Upper lobe of right lung (tissue), 1 donor: Measurements from ENCODE around the gene SERINC5. TPM values are rescaled to one million over a fixed set of nuclear protein-coding genes. Genes with fewer than 3 reads are reported as not detected.

Experiments
- ATAC-seq: fragments of 200-7000 bp; cut with Tn5 transposase; one replicate; pipeline ENCODE4 v1.9.1; 2020; ENCODE audit warnings: mild to moderate bottlenecking, moderate library complexity
- DNase-seq: peaks from one replicate; pipeline ENCODE4 v3.0.0-alpha.2; 2020
- H3K27ac ChIP-seq: fragments of 200-600 bp; one replicate; pipeline ENCODE4 v1.8.0; 2022
- H3K27me3 ChIP-seq: fragments of 200-600 bp; one replicate; pipeline ENCODE4 v1.8.0; 2022; ENCODE audit warnings: mild to moderate bottlenecking
- H3K36me3 ChIP-seq: fragments of 200-600 bp; one replicate; pipeline ENCODE4 v1.8.0; 2022
- H3K4me1 ChIP-seq: fragments of 200-600 bp; one replicate; pipeline ENCODE4 v1.8.0; 2022
- H3K4me3 ChIP-seq: fragments of 200-600 bp; one replicate; pipeline ENCODE4 v1.8.0; 2022; ENCODE audit warnings: mild to moderate bottlenecking
- H3K9me3 ChIP-seq: fragments of 200-600 bp; one replicate; pipeline ENCODE4 v1.8.0; 2022
- CTCF ChIP-seq: fragments of 200-600 bp; IDR thresholded peaks from one replicate; pipeline ENCODE4 v1.8.0; 2022; ENCODE audit warnings: antibody characterized with exemption
- intact Hi-C: fragments of 100-400 bp; cut with DNase I; formaldehyde crosslinking; loops from one replicate; pipeline ENCODE4 v1.11.0; 2022
- total RNA-seq: library from RNA; stranded (reverse); fragmentation: NEBNext Ultra II Directional; extraction: Animal tissue kit (Norgen Biotek cat#: 25700); gene quantifications from one replicate; pipeline ENCODE4 v1.2.1, GENCODE V29; 2021
- donor health status: DM: no; HTN: yes; CAD: no; lungs with severe emphysema.

The SERINC5 gene
- total RNA-seq, 1 donor from 2014 or later = 60.4 TPM

GRCh38 chr5:80071510-80072021 is 184.3 kb downstream of the SERINC5 start:
- TF ChIP-seq CTCF = no peak
- no peaks in the 10 kb centered on the region for H3K27me3 ChIP-seq
- H3K4me3 ChIP-seq = no peak overlapping the region
- no peak for ATAC-seq
- no peaks in the 10 kb centered on the region for H3K9me3 ChIP-seq
- intact Hi-C loops = no loop called here
- DNase-seq = no peak
- H3K4me1 ChIP-seq = peaks cover 17% of the 10 kb centered on the region
- H3K27ac ChIP-seq = no peak overlapping the region
- H3K36me3 ChIP-seq = no peaks in the 10 kb centered on the region

GRCh38 chr5:80070338-80071056 is 185.4 kb downstream of the SERINC5 start:
- intact Hi-C loops = no loop called here
- H3K9me3 ChIP-seq = no peaks in the 10 kb centered on the region
- no peak for TF ChIP-seq CTCF
- H3K36me3 ChIP-seq = no peaks in the 10 kb centered on the region
- no peak overlapping the region for H3K4me3 ChIP-seq
- DNase-seq = no peak
- peak overlapping the region; percentile 58 for H3K27ac ChIP-seq
- H3K27me3 ChIP-seq = no peaks in the 10 kb centered on the region
- no peak for ATAC-seq
- H3K4me1 ChIP-seq = peaks cover 17% of the 10 kb centered on the region

- no peaks in the 10 kb centered on the region for H3K9me3 ChIP-seq
- H3K27ac ChIP-seq = peak overlapping the region; percentile 58
- H3K4me3 ChIP-seq = no peak overlapping the region
- intact Hi-C loops = no loop called here
- TF ChIP-seq CTCF = no peak
- peaks cover 17% of the 10 kb centered on the region for H3K4me1 ChIP-seq
- H3K36me3 ChIP-seq = no peaks in the 10 kb centered on the region
- ATAC-seq (peak; percentile 94), DNase-seq (peak; percentile 74)
- no peaks in the 10 kb centered on the region for H3K27me3 ChIP-seq
These were observed 185.9 kb downstream of the SERINC5 start for GRCh38 chr5:80069918-80070318.

- ATAC-seq = no peak
These were observed 186.5 kb downstream of the SERINC5 start for GRCh38 chr5:80069251-80069800.

GRCh38 chr5:80068775-80069174 is 187.1 kb downstream of the SERINC5 start:
- Histone ChIP-seq H3K4me3 (no peak overlapping the region), H3K27me3 (no peaks in the 10 kb centered on the region), H3K4me1 (peaks cover 17% of the 10 kb centered on the region), H3K9me3 (no peaks in the 10 kb centered on the region), H3K36me3 (no peaks in the 10 kb centered on the region), H3K27ac (no peak overlapping the region)
- no peak for DNase-seq
- no peak for TF ChIP-seq CTCF
- no peak for ATAC-seq
- intact Hi-C loops = no loop called here

More at GRCh38 chr5:80069251-80069800, 186.5 kb downstream of the SERINC5 start:
- H3K4me1 ChIP-seq = peaks cover 17% of the 10 kb centered on the region
- no peaks in the 10 kb centered on the region for H3K36me3 ChIP-seq
- H3K4me3 ChIP-seq = no peak overlapping the region
- H3K27me3 ChIP-seq = no peaks in the 10 kb centered on the region
- H3K27ac ChIP-seq = peak overlapping the region; percentile 58
- intact Hi-C loops = no loop called here
- DNase-seq = no peak
- no peaks in the 10 kb centered on the region for H3K9me3 ChIP-seq
- no peak for TF ChIP-seq CTCF
